HG03442 (cell line): ENCODE data around the gene SOX10.
"Not testable (repeated sequence)": the region's sequence is repeated elsewhere in the genome, so short reads cannot be mapped to it uniquely, and the experiment has no call there.

Source experiments
- ATAC-seq: cut with Tn5 transposase; IDR thresholded peaks from one replicate; pipeline ENCODE4 v1.9.1; 2021; ENCODE audit warnings: mild to moderate bottlenecking, moderate library complexity; ENCODE audit not compliant: unreplicated experiment

Gene SOX10

GRCh38 chr22:37965940-37966664 lies 18.3 kb downstream of the SOX10 start:
- ATAC-seq, result no peak

GRCh38 chr22:37961062-37961461 lies 23.3 kb downstream of the SOX10 start:
- ATAC-seq, result no peak

DNA sequence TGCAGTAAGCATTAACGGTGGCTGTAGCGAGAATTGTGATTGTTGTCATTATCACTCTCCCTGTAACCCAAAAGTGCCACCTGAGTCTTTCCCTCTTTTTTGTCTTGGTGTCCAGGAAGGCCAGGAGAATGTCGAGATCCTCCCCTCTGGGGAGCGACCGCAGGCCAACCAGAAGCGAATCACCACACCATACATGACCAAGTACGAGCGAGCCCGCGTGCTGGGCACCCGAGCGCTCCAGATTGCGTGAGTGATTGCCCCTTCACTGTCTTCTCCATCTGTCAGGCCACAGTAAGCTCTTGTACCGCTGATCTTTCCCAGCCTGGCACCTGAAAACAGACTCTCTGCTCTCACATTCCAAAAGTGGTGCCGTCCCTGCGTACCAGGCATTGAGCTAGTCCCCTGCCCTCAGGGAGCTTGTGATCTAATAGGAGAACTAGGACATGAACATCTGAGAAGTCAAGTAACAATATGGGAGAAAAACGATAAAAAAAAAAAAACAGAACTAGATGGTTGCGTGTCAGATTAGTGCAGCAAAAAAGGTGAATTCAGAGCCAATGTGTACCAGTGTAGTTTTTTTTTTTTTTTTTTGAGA lies 25.0 kb downstream of the SOX10 start:
- ATAC-seq, result no peak

- no peak for ATAC-seq
Observed at GRCh38 chr22:37957232-37957631, 27.1 kb downstream of the SOX10 start.

- not testable (repeated sequence) for ATAC-seq
Observed at GRCh38 chr22:37955825-37956397, 28.4 kb downstream of the SOX10 start.

DNA sequence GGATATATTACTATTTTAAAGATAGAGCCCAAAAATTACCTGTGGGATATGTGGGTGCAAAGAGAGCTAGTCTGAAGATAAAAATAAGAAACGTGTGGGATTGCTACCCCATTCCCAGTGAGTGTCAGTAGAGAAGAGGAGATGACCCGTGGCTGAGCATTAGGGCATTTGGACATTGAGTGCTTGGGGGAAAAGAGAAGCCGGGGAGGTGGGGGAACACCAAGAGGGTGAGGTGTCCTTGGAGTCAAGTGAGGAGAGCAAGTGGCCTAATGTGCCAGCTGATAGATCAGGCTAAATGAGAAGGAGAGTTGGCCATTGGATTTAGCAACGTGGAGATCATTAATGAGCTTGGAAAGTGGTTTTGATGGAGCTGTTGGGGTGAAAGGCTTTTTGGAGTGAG lies 29.7 kb downstream of the SOX10 start:
- no peak for ATAC-seq

DNA sequence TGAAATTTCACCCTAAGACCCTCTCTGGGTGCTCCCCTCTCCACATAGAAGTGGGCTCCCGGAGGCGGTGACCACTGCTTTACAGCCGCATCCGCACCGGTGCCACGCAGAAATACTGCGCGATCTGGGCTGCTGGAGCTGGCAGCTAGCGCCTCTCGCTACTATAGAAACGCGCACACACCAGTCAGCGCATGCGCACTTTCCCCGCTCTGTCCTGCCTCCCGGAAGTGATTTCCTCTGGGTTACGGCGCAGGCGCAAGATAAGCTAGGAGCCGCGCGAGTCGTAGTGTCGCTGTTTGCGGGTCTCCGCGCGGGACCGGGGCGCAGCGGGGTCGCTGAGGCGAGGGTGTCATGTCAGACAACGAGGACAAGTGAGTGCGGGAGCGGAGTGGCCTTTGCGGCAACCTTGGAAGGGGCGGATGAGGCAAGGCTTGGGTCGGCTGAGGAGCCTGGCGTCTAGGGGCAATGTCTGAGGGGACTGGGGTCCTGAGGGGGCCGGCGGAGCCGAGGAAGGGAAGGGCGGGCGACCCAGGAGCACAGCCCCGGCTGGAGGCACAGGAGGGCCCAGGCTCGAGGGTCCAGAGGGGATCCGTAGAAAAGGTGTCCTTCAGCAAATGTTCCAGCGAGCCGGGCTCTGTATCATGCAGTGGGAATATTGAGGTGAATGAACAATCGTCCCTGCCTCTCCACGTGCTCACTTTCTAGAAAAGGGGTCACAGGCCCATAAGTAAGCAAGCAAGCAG lies 30.7 kb downstream of the SOX10 start, which contains the start of the genes C22orf23 and POLR2F:
Gene C22orf23, minus strand, starts transcription at position 165 of the 743 bp plus-strand sequence. CDS start 452 bp downstream, outside the sequence.
Gene POLR2F, plus strand, starts transcription at position 263 of the 743 bp plus-strand sequence. Its CDS starts 89 bp downstream, at position 352.
- peak; percentile 84 for ATAC-seq

DNA sequence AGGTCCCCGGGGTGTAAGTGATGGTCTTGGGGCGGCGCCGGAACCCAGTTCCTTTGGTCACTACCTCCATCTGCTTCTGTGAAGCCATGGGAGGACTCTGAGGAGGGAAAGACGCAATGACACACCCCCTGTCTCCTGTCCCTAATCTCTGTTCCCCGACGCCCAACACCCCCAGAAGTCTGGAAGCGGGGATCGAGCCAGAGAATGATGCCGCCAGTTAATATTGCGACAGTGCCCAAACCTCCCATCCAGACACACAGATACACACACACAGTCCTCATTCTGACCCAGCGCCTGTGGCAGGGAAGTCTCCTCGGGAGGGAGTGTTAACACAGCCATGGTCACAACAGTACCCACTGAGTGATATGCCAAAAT lies 31.3 kb downstream of the SOX10 start:
- ATAC-seq, result no peak

- ATAC-seq, result not testable (repeated sequence)
Observed at GRCh38 chr22:37952629-37953028, 31.7 kb downstream of the SOX10 start.

DNA sequence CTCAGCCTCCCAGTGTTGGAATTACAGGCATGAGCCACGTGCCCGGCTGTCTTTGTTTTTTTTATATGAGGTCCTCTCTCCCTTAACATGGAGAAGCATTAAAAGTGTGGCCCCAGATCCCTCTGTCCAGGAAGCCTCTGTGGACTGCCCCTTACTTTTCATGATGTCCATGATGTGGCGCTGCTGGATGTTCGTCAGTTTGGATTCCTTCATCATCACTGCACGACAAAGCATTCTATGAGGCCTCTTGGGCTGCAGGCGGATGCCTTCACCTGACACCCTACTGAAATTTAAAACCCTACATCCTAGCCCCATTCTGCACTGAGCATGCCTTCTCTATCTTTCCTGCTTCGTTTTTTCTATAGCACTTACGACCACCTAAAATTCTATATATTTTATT lies 33.0 kb downstream of the SOX10 start:
- no peak for ATAC-seq

DNA sequence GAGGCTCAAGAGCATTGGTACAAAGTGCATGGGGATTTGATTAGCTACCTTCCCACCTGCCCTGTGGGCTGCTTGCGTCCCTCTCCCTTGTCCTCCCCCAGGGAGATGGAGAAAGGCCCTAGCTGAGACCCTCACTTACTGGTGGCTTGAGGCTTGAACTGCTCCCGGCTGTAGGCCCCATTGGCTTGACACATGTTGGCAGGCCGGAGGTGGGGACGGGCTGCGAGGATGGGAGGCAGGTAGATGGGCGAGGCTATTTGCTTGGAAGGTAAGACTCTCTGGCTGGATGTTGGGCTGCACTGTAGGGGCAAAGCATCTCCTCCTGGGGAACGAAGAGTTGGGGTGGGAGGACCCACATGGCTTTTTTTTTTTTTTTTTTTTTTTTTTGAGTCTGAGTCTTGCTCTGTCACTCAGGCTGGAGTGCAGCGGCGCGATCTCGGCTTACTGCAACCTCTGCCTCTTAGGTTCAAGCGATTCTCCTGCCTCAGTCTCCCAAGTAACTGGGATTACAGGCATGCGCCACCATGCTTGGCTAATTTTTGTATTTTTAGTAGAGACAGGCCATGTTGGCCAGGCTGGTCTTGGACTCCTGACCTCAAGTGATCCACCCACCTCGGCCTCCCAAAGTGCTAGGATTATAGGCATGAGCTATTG lies 37.1 kb downstream of the SOX10 start:
- not testable (repeated sequence) for ATAC-seq

- not testable (repeated sequence) for ATAC-seq
Observed at GRCh38 chr22:37944423-37944822, 39.9 kb downstream of the SOX10 start.

DNA sequence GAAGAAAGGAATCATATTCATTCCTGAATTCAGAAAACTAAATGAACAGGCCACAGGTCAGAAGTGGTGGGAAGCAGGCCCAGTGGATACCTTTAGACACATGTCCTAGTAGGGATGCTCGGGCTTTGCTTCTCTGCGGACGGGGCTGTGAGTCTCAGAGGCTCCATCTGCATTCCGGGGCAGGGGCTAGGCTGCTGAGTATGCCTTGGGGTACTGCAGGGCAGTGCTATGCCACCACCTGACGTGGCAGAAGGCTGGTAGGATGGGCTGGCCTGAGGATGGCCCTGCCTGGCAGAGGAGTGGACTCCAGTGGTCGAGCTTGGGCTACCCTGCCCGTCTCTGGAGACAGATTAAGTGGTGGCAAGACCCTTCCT lies 40.5 kb downstream of the SOX10 start:
- no peak for ATAC-seq

DNA sequence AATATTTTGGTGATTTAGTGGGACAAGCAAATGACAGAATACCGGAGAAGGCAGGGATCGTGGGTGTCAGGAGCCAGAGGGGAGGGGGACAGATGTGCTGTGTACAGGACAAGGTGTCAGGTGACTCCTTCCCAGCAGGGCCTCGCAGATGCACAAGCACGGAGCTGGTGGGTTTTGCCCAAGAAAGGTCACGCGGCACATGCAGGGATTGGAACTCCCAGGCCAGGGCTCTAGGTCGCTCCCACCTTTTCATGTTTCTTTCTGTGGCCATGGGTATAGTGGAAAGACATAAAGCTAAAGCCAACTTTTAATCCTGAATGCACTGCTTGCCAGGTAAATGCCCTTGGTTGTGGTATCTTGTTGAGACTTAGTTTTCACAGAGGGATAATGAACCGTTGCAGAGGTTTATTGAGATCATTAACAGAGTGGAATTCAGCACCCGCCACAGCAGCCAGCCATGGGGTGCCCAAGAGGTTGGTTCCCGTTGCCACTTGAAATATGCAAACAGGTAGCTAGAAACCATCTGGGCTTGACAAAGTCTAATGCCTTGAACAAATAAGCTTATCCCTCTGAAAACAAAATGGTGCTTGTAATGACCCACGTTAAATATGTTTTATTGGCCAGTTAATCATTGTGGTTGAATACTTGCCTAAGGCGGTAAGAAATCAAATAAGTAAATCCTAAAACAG lies 41.1 kb downstream of the SOX10 start:
- ATAC-seq, result no peak

DNA sequence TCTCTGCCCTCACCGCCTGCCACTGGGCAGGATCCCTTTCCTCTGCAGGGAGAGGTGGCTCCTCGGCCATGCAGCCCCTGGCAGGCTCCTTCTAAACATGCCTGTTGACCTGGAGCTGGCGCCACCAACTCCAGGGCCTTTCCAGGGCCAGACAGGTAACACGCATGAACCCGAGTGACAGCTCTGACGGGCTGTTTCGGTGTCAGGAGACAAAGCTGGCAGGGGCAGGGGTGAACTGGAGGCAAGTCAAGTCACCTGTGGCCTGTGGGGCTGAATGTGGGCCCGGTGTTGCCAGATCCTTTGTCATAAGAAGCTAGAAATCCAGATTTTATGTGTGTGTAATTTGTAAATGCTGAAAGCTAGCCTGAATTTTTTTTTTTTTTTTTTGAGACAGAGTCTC lies 42.2 kb downstream of the SOX10 start:
- ATAC-seq, result no peak

DNA sequence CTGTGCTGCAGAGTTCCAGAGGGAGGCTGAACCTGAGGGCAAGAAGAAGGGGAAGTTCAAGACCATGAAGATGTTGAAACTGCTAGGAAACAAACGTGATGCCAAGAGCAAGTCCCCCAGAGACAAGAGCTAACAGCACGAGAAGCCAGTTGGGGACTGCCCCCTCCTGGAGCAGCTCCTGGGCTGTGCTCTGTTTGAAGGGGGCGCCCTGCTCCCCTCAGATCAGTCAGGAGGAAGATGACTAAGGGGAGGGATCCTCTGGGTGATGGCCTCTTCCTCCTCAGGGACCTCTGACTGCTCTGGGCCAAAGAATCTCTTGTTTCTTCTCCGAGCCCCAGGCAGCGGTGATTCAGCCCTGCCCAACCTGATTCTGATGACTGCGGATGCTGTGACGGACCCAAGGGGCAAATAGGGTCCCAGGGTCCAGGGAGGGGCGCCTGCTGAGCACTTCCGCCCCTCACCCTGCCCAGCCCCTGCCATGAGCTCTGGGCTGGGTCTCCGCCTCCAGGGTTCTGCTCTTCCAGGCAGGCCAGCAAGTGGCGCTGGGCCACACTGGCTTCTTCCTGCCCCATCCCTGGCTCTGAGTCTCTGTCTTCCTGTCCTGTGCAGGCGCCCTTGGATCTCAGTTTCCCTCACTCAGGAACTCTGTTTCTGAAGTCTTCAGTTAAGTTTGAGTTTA lies 43.5 kb downstream of the SOX10 start:
- no peak for ATAC-seq

DNA sequence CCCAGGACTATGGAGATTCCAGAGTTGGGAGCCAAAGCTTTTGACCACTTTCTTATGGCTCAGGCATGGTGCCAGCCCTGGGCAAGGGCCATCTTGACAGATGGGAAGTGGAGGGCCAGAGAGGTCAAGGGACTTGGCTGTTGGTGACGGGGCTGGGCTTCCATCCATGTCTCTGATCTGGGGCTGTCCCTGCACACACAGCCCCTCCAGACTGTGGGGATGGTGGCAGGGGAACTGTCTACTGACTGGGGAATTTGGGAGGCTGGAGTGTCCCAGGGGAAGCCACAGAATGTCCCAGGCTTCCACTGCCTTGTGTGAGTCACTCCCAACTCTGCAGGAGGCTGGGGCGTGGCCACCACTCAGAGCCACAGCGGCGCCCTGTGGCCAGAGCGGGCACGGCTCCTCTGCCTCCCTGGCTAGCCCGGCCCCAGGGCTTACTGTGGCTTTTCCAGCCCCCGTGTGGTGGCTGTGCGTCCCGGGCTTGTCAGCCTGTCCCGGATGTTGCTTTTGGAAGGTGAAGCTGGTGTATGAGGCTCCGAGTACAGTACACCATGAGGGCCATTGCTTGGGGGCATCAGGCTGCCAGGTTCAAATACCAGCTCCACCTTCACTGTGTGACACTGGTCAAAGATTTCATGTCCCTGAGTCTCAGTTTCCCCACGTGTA lies 50.5 kb downstream of the SOX10 start:
- ATAC-seq, result peak; percentile 62

GRCh38 chr22:37932821-37933578 lies 51.4 kb downstream of the SOX10 start:
- no peak for ATAC-seq

GRCh38 chr22:37932401-37932800 lies 52.0 kb downstream of the SOX10 start:
- ATAC-seq, result no peak
